Neural cell (in vitro differentiated cells): ENCODE measurements around the gene CCR6.

ENCODE experiments used
- CTCF ChIP-seq: fragments of 450-650 bp; IDR thresholded peaks from 2 replicates; pipeline ENCODE4 v1.5.1; 2014; ENCODE audit warnings: antibody characterized with exemption, mild to moderate bottlenecking, moderate library complexity; ENCODE audit not compliant: poor library complexity, severe bottlenecking
- EP300 ChIP-seq: fragments of 450-650 bp; conservative IDR thresholded peaks from 2 replicates; pipeline ENCODE4 v1.6.1; 2014; ENCODE audit warnings: antibody characterized with exemption, mild to moderate bottlenecking, moderate library complexity; ENCODE audit not compliant: poor library complexity, severe bottlenecking
- EZH2 ChIP-seq: fragments of 200-600, 300-800 bp; shearing (Covaris generic), sonication (generic); IDR thresholded peaks from 2 replicates; pipeline ENCODE4 v1.6.1; 2014; ENCODE audit warnings: antibody characterized with exemption, low read length, borderline replicate concordance, mild to moderate bottlenecking; ENCODE audit not compliant: insufficient read depth, poor library complexity, severe bottlenecking
- POLR2AphosphoS5 ChIP-seq: IDR thresholded peaks from 2 replicates; pipeline ENCODE4 v1.6.1; 2012
- RAD21 ChIP-seq: fragments of 450-650 bp; conservative IDR thresholded peaks from 2 replicates; pipeline ENCODE4 v1.6.1; 2014; ENCODE audit warnings: antibody characterized with exemption, mild to moderate bottlenecking, moderate library complexity
- SMC3 ChIP-seq: fragments of 450-650 bp; conservative IDR thresholded peaks from 2 replicates; pipeline ENCODE4 v1.6.1; 2014; ENCODE audit warnings: antibody characterized with exemption, mild to moderate bottlenecking, moderate library complexity; ENCODE audit not compliant: poor library complexity
- TAF1 ChIP-seq: IDR thresholded peaks from 2 replicates; pipeline ENCODE4 v1.6.1; 2012; ENCODE audit warnings: low read depth

- no peak for TF ChIP-seq CTCF
- no peak for TF ChIP-seq EP300
- no peak for TF ChIP-seq POLR2AphosphoS5
- TF ChIP-seq SMC3, result no peak
- no peak for TF ChIP-seq TAF1
- TF ChIP-seq RAD21, result no peak
- TF ChIP-seq EZH2, result no peak
Measured at GRCh38 chr6:167093922-167094432, 28.9 kb upstream of the CCR6 start.
